LHCN-M2 (cell line): Measurements from ENCODE around the gene TXLNB. TPM values are rescaled to one million over a fixed set of nuclear protein-coding genes. Genes with fewer than 3 reads are reported as not detected.

Experiments
- DNase-seq: peaks from one replicate; pipeline ENCODE4 v3.0.0-alpha.2; 2012; ENCODE audit warnings: low read depth
- polyA plus RNA-seq: library from polyadenylated mRNA; unstranded; fragments of >200 nt; gene quantifications from one replicate; pipeline ENCODE4 v1.2.1, GENCODE V29; 2012; ENCODE audit warnings: missing spikeins
- total RNA-seq: library from RNA; depleted of rRNA; stranded (reverse); fragments of >200 nt; gene quantifications from 2 replicates; pipeline ENCODE4 v1.2.3, GENCODE V29; 2014; rRNA removed

Gene TXLNB
- 1.2 and 2.1 TPM in 2 replicates for total RNA-seq
- polyA plus RNA-seq, result 0.09 TPM

DNA sequence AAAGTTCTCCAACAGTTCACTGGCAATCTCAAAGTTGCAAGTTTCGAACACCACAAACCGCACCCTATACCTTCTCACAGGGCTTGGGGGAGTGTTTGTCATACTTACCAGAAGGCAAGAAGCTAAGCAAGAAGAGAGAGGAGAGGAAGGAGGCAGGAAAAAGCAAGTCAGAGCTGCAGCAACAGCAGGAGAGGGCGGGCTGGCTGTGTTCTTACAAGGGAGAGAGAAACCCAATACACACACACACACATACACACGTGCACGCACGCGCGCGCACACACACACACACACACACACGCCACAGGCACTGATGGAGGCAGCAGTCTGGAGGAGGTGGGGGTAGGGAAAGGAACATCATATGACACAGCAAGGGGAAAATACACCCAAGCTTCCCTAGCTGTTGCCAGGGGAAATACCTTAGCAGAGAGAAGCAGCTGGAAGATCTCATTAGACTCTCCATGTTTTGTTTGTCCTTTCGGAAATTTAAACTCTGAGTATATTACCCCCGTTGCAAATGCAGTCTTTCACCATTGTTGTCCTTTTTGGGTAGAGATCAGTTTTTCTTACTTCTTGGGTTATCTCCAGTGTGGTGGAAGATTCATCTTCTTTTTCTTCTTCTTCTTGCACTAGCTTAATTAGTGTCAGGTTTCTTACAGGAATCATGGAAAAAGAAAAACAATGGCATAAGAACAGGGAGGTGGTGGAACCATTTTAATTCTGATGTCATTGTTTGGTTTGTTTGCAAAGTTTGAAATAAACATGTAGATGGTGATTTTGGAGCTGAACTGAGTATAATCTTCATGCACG, at the start of gene TXLNB:
Gene TXLNB, minus strand, starts transcription at position 186 of the 807 bp plus-strand sequence. CDS start 3,099 bp downstream, outside the sequence.
- DNase-seq, result peak; percentile 90

DNA sequence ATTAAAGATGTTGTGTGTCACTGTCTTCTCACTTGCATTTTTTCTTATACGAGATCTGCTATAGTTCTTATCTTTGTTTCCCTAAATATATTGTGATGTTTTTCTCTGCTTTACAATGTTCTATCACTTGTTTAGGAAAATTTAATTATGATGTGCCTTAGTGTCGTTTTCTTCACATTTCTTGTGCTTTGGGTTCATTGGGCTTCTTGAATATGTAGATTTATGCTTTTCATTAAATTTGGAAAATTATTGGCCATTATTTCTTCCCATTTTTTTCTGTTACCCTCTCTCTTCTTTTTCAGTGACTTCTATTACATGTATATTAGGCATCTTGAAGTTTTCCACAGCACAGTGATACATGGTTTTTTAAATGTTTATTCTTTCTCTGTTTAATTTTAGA, 49.3 kb upstream of the TXLNB start:
- DNase-seq, result no peak

- DNase-seq, result peak; percentile 90
These were observed 47.0 kb upstream of the TXLNB start for GRCh38 chr6:139338795-139339194.

- no peak for DNase-seq
These were observed 46.0 kb upstream of the TXLNB start for GRCh38 chr6:139337830-139338229.

GRCh38 chr6:139337001-139337400, 45.2 kb upstream of the TXLNB start:
- no peak for DNase-seq

DNA sequence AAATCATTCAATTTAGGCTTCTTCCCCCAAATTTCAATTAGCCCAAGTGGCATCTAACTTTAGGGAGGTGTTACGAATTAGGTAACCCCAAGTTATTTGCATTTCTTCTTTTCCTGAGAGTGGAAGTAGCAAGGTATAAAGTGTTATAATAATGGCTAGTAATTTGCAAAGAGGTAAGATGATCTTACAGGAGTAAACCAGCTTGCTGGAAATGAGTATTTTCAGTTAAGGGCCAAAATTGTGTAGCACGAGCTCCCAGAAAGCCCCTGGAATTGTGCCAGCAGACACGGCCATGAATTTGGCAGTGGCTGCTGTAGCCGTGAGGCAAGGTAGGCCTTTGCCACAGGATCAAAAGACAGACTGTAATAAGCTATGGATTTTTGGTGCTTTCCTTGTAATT, 44.7 kb upstream of the TXLNB start:
- DNase-seq, result no peak

DNA sequence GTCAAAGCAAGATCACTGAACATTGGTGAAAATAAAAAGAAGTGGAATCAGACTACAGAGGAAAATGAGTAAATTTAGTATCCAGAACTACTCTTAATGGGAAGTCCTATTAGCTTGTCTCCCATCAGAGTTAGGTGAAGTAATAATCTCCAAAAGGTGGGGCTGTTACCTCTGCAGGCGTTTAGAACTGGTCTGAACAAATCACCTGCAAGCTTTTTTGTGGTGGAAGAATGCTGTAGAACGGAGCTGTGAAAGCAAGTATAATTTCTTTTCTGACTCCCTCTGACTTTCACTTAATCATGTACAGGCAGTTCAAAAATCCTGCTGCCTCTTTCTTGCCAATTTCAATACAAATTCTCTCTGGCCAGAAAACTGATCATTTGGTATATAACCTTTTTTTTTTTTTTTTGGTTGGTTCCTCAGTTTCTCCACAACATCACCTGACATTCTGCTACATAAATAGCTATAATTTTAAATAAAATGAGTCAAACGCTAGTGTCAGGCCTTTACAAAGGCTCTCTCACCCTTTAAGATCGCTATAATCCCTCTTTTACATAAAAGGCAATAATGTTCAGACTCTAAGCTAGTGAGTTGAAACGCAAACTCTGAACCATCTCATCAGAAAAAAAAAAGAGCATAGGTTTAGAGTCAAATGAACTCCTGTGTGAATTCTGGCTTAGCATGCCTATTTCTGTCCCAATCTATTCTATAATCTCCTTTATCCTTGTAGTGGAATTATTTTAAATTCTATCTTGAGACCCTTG, 43.8 kb upstream of the TXLNB start:
- no peak for DNase-seq

DNA sequence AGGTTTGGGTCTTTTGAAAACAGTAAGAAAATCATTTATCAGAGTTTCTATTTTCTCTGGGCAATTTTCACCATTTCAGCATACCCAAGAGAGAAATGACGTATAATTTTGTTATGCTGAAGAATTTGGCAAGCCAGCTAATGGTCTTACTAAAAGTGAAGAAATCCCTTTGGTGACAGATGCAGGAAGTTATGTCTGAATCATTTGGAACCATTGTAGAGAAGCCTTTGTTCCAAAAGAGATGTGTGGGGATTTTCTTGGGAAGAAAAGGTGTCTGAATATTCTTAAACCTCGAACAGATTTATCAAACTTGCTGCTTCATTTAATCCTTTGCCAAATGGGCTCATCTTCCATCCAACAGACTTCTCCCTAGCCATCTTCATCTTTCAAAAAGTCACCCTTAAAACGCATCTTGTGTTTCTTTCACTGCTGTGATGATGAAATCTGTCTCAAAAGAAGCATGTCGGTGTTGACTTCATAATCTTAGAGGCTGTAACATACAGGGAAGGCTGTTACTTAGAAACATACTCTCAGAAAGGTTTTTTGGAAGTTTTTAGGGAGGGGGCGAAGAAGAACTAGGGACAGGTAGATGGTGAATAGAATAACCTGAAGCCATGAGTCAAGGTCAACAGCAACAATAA, 43.1 kb upstream of the TXLNB start:
- peak; percentile 92 for DNase-seq

DNA sequence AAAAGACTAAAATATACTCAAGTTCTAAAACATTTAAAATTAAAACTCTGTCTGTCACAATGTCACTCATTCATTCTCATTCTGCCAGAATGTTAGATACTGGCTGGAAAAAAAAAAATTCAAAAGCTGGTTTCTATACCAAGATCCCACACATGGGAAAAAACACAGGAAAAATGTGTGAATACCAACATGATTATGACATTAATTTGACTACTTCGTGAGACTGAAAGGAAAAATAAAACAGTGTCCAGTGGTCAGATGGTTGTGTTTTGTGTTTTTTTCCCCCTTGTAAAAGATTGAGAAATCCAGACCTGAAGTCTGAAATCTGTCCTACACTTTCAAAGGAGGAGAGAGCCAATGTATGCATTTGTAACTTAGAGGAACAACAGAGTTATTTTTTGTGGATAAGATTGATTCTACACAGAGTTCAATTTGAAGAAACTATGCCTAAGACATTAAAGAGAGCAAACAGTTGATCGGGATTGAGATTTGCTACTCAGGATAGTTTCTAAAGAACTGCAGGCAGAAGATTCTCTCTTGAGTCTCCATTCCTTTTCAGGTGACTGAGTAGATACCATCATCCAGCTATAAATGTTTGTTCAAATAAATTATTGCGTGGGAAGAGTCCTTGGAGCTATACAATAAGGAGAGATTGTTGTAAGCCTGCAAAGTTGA, 39.2 kb upstream of the TXLNB start:
- no peak for DNase-seq

DNA sequence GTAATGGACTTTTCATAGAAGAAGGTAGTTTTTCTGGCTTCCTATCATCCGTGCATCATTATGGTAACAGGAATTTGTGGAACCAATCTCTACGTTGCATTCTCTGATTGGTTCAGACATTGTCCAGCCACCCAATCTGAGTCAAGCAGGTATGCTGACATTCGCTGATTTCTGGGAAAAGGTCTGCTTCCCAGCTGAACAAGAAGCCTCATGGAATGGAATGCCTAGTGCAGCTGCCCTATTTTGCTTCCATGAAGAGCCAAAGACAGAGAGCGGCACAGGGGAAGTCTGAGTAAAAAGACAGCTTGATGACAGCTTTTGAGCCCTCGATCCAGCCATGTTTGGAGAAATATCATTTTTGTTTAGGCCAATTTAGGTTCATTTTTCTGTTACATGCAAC, 38.5 kb upstream of the TXLNB start:
- peak; percentile 67 for DNase-seq

DNA sequence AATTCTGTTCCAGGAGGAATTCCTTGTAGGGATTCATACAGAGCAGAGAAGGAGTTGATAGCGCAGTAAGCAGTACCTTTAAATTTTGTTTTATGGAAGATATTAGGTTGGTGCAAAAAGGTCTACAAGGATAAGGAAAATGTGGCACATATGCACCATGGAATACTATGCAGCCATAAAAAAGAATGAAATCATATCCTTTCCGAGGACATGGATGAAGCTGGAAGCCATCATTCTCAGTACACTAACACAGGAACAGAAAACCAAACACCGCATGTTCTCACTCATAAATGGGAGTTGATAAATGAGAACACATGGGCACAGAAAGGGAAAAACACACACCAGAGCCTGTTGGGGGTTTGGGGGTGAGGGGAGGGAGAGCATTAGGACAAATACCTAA, 37.4 kb upstream of the TXLNB start:
- no peak for DNase-seq

DNA sequence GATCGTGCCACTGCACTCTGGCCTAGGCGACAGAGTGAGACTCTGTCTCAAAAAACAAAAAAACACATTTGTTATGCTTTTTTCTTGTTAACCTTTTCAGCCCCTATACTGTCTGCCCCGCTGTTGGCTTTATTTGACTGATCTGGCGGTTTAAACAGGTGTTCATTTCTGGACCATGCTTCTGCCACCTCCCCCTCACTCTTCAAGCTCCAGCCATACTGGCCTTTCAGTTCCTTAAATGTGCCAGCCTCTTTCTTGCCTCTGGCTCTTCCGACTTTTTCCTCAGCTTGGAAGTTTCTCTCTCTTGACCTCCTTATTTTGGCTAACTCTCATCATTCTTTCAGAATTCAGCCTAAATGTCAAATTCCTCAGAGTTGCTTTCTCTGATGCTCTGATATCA, 35.2 kb upstream of the TXLNB start:
- no peak for DNase-seq

GRCh38 chr6:139325686-139326085, 33.9 kb upstream of the TXLNB start:
- no peak for DNase-seq

DNA sequence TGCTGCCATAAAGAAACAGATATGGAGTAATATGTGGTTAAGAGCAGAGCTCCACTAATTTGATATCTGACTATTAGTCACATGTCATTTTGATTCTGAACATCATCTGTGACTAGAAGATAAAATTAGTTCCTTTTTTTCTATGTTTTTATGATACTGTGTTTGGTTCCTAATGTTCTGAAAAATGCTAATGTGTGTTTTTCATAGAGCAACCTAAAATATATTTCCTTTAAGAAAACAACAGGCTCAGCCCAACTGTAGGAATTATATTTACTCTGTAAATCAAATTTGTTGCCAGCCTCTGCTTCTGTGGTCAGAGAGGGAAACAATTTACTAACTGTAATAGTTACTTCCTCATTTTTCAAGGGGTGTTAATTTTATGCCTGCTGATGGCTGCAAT, 33.3 kb upstream of the TXLNB start:
- no peak for DNase-seq

DNA sequence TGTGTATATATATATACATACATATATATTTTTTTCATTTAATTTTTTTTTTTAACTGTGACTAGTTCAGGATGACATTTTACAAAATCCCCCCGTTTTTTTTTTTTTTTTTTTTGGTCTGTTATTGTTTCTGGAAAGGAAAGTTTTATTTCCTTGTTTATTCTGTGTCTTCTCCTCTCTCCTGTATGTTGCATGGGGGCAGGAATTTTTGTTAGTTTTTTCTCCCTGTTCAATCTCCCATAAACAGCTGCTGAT, 32.4 kb upstream of the TXLNB start:
- no peak for DNase-seq

- peak; percentile 88 for DNase-seq
These were observed 31.9 kb upstream of the TXLNB start for GRCh38 chr6:139323511-139324300.

DNA sequence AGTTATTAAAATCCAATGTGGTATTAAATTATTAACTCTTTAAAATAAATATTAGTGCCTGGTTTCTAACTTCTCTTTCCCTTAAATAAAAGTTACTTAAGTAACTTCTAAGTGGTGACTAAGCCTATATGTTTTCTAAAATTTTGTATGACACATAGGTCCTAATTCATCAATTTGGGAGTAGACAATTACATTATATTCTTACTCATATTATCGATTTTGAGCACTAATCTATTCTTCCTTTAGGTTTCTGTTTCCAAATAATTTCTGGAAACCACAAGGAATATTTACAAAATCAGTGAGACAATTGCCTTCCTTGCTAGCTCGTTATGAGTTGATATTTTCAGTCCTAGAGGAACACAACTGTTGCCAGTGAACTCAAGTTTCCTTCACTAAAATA, 28.3 kb upstream of the TXLNB start:
- DNase-seq, result no peak

DNA sequence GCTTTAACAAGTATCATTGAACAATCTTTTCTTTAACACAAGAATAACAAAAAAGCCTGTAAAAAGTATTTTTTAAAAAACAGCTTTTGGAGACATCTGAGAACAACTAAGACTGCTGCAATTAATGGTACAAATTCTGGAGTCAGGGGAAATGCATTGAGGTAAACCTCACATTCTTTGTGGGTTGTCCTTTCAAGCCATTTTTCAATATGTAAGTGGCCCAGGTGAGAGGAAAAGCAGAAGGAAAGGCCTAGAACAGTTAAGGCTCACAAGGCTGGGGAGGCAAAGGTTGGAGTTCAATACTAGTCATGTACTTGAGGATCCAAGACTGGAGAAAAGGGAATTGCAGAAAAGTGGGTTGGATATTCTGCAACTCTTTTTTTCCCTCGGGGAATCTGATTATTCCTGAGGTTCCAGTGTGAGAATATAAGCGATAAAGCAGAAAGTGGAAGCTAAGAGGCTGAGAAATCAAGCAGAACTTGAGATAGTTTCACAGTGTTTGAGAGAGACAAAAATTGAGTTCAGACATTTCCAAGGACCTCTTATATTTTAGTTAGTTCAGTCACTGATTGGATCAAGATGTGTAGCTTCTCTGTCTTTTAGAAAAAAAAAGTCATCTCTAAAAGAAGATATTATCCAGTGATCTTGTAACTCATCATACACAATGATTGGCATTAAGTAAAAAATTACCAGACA, 25.0 kb upstream of the TXLNB start:
- no peak for DNase-seq

DNA sequence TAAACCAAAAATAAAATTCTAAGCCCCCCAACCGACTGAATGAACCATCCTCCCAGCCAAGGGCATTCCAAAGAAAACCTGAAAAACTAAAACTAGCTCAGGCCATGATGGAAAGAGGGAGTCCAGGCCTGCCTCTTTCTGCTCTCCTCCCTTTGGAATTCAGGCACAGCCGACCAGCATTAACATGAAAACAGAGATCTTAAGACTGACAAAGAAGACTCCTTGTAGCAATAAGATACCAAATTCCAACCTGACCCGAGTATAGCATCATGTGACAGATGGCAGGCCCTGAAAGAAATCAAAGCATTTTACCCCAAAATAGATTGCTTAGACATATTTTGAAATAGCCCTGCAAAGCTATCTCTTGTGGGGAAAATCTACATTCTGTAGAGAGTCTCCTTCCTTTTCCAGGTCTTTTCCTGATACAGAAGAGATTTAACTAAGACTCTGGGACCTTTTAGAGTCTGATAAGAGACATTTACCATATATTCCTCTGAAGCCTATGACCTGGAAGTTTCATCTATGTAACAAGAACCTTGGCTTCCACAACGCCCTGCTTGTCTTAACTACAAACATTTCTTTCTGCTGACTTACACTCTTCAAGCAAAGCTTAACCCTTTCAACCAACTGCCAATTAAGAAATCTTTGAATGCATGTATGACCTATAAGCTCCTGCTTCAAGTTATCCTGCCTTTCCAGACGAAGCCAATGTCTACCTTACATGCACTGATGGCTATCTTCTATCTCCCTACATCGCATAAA, 22.2 kb upstream of the TXLNB start:
- DNase-seq, result no peak

DNA sequence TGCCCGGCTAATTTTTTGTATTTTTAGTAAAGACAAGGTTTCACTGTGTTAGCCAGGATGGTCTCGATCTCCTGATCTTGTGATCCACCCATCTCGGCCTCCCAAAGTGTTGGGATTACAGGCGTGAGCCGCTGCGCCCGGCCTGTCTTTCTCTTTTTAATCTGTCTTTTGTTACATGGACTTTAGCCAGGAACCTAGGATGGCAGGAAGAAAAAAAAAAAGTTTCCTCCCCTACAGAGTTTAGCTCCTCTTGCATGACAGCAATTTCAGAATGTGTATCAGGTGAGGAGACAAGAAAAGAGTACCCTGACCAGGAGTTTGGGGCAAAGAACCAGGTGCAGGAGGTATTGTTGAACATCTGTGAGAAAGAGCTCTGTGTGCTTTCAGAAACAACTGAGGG, 21.4 kb upstream of the TXLNB start:
- DNase-seq, result no peak
